ENCODE data around the gene ADAMTS19.

- no peak for TF ChIP-seq CTCF (IDR thresholded peaks at IDR 0.05)
- TF ChIP-seq POLR2A (IDR thresholded peaks at IDR 0.05) = no peak
These were observed 148.3 kb downstream of the ADAMTS19 start for GRCh38 chr5:129608350-129608749.
